DND-41 (cell line): ENCODE results near the gene KLHDC8B.

Experiments used
- ATAC-seq: fragments of 200-7000 bp; cut with Tn5 transposase; 3 replicates; pipeline ENCODE4 v1.9.1; 2021; ENCODE audit warnings: low read depth; ENCODE audit not compliant: insufficient read depth
- DNase-seq: peaks from one replicate; pipeline ENCODE4 v3.0.0-alpha.2; 2020
- H2AFZ ChIP-seq: 2 replicates; pipeline ENCODE4 v1.6.0; 2012; ENCODE audit warnings: low read depth, low read length
- H3K27ac ChIP-seq: 2 replicates; pipeline ENCODE4 v1.5.1; 2012; ENCODE audit warnings: low read length, inconsistent platforms
- H3K27me3 ChIP-seq: fragments of 200-600 bp; sonication (generic); 2 replicates; pipeline ENCODE4 v1.6.0; 2012; ENCODE audit warnings: low read length, mild to moderate bottlenecking, inconsistent platforms; ENCODE audit not compliant: insufficient read depth, poor library complexity
- H3K36me3 ChIP-seq: 2 replicates; pipeline ENCODE4 v1.5.1; 2012; ENCODE audit warnings: low read length, inconsistent platforms; ENCODE audit not compliant: insufficient read depth
- H3K4me1 ChIP-seq: 2 replicates; pipeline ENCODE4 v1.5.1; 2012; ENCODE audit warnings: mild to moderate bottlenecking, low read length; ENCODE audit not compliant: insufficient read depth
- H3K4me2 ChIP-seq: 2 replicates; pipeline ENCODE4 v1.6.0; 2012; ENCODE audit warnings: mild to moderate bottlenecking, moderate library complexity, low read length, inconsistent platforms; ENCODE audit not compliant: insufficient read depth
- H3K4me3 ChIP-seq, 2 experiments: fragments of 200-600 bp in 1 of 2; shearing (Covaris generic) in 1 of 2; 2 replicates each; pipeline ENCODE4 v1.5.1; 2012 to 2016; ENCODE audit warnings: inconsistent platforms in 2 of 2, low read length in 2 of 2, mild to moderate bottlenecking in 2 of 2, low read depth in 1 of 2, moderate library complexity in 1 of 2
- H3K79me2 ChIP-seq: 2 replicates; pipeline ENCODE4 v1.6.0; 2012; ENCODE audit warnings: low read length, inconsistent platforms; ENCODE audit not compliant: insufficient read depth
- H3K9ac ChIP-seq: 2 replicates; pipeline ENCODE4 v1.6.0; 2012; ENCODE audit warnings: low read depth, mild to moderate bottlenecking, inconsistent platforms, low read length, moderate library complexity
- H3K9me3 ChIP-seq: 2 replicates; pipeline ENCODE4 v1.5.1; 2012; ENCODE audit warnings: low read length, moderate library complexity, mild to moderate bottlenecking, inconsistent platforms; ENCODE audit not compliant: insufficient read depth, severe bottlenecking
- H4K20me1 ChIP-seq: 2 replicates; pipeline ENCODE4 v1.6.0; 2012; ENCODE audit warnings: low read length; ENCODE audit not compliant: insufficient read depth
- CTCF ChIP-seq: IDR thresholded peaks from 2 replicates; pipeline ENCODE4 v1.5.1; 2012; ENCODE audit warnings: borderline replicate concordance, low read length, moderate library complexity, mild to moderate bottlenecking; ENCODE audit not compliant: poor library complexity, severe bottlenecking; ENCODE audit errors: extremely low read depth
- EZH2 ChIP-seq: IDR thresholded peaks from 3 replicates; pipeline ENCODE4 v1.6.1; 2012; ENCODE audit warnings: borderline replicate concordance, low read depth, mild to moderate bottlenecking, moderate library complexity, low read length, inconsistent platforms; ENCODE audit not compliant: severe bottlenecking

The KLHDC8B gene

GRCh38 chr3:49222002-49222401 is 50.6 kb downstream of the KLHDC8B start:
- no peak overlapping the region for H3K4me2 ChIP-seq
- H3K4me1 ChIP-seq = no peaks in the 10 kb centered on the region
- ATAC-seq (no peak), DNase-seq (no peak)
- H3K9ac ChIP-seq = no peak overlapping the region
- H3K4me3 ChIP-seq = no peak overlapping the region
- H3K9me3 ChIP-seq = no peaks in the 10 kb centered on the region
- H3K27ac ChIP-seq = no peak overlapping the region
- H3K27me3 ChIP-seq = no peaks in the 10 kb centered on the region
- H4K20me1 ChIP-seq = no peaks in the 10 kb centered on the region
- H3K36me3 ChIP-seq = no peaks in the 10 kb centered on the region
- TF ChIP-seq CTCF = no peak
- TF ChIP-seq EZH2 = no peak
- no peak overlapping the region for H2AFZ ChIP-seq
- H3K79me2 ChIP-seq = no peaks in the 10 kb centered on the region
